GDM1 (cell line): Measurements from ENCODE around the gene SLC2A1.

Experiments used
- DNase-seq: peaks from one replicate; lab custom pipeline; 2025; lab: John Stamatoyannopoulos, UW

SLC2A1 gene

DNA sequence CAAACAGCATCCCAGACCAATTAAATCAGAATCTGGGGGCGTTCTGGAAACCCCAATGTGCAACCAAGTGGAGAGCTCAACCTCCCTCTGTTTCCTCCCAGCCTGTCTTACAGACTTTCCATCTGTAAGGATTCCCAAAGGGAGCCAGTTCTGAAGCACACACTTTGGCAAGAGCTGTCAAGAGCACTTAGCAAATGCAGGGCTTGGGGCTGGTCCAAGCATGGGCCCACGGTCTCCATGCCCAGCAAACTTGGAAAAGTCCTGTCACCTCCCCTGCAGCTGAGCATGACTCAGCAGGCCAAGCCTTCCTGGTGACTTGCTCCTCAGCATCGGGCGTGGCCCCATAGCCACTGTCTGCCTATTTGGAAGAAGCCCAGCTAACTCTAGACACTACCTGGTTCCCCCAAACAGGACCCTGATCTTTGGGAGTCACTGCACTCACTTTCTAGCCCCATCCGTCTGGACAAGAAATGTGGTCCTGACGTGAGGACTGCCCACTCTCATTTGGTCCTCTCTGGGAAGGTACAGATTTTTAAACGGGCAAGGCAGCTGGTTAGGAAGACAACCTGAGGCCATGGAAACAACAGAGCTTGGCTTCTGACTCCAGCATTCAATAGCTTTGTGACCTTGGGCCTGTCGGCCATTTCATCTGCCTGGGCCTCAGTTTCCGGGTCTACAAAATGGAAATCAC lies 16.9 kb downstream of the SLC2A1 start:
- no peak for DNase-seq

DNA sequence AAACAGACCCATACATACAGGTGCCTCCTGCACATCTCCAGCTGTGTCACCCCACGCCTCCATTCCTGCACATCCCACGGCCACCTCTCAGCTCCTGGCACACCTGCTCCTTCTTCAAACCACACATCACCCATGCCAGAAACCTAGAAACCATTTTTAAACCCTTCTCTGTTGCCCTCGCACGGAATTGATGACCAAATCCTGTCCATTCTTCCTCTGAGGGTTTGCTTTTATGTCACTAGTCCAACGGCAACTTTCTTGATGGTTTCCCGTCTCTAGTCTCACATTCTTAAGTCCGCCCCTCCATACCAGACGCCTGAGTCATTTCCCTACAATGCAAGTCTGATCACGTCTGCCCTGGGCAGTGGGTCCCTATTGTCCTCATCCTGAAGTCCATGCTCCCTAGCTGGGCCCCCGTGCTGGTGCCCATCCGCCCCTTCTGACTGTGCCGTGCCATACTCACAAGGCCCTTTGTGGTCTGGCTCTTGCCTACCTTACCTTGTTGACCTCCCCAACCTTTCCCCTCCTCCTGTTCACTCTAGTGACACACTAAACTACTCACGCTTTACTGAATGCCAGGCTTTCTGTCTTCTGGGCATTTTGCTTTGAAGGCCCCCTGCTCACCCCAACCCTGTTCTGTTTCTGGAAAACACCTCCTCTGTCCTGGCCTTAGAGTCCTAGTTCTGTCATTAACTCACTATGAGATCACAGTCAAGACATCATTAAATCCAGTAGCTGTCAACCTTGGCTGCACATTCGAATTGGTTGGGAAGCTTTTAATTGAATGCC lies 17.6 kb downstream of the SLC2A1 start:
- no peak for DNase-seq

- DNase-seq: no peak
Observed at GRCh38 chr1:42938645-42939615, 19.7 kb downstream of the SLC2A1 start.

GRCh38 chr1:42937836-42938644 lies 20.6 kb downstream of the SLC2A1 start:
- no peak for DNase-seq

GRCh38 chr1:42937141-42937696 lies 21.4 kb downstream of the SLC2A1 start:
- no peak for DNase-seq

- DNase-seq: no peak
Observed at GRCh38 chr1:42936309-42937078, 22.2 kb downstream of the SLC2A1 start.

DNA sequence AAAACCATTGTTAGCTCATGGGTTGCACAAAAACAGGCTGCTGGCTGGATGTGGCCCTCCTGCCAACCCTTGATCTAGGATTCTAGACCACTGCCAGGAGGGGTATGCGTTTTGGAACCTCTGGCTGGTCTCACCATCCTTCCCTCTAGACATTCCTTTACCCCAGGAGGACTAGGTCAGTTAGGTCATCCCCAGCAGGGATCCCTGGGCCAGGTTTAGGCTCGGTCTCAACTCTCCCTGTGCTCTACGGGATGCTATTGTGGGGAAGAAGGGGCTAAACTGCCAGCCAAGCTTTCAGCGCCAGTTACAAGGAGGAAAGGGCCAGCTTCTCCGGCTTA lies 22.7 kb downstream of the SLC2A1 start:
- no peak for DNase-seq

DNA sequence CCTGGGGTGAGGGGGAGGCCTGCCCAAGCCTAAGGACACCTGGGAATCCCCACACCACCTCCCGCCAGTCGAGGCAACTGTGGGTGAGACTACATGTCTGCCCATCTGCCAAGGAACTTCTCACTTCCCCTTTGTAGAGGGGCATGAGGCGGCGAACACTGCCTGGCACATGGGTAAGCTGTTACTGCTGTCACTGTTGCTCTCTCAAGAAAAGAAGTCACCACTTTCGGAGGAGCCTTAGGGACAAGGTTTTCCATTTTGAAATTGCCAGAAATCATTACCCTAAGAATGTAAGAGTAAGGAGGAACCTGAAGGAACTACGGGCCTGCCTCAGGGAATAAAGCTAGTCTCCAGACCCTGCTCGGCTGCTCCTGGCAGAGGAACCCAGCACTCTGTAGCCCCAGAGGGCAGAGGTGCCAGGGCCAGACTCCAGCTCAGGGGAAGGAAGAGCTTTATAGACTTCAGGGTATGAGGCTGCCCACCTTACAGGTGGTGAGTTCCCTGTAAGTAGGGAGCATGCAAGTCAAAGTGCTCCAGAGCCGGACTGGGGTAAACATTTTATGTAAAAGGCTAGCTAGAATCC lies 23.3 kb downstream of the SLC2A1 start:
- peak; percentile 14 for DNase-seq

DNA sequence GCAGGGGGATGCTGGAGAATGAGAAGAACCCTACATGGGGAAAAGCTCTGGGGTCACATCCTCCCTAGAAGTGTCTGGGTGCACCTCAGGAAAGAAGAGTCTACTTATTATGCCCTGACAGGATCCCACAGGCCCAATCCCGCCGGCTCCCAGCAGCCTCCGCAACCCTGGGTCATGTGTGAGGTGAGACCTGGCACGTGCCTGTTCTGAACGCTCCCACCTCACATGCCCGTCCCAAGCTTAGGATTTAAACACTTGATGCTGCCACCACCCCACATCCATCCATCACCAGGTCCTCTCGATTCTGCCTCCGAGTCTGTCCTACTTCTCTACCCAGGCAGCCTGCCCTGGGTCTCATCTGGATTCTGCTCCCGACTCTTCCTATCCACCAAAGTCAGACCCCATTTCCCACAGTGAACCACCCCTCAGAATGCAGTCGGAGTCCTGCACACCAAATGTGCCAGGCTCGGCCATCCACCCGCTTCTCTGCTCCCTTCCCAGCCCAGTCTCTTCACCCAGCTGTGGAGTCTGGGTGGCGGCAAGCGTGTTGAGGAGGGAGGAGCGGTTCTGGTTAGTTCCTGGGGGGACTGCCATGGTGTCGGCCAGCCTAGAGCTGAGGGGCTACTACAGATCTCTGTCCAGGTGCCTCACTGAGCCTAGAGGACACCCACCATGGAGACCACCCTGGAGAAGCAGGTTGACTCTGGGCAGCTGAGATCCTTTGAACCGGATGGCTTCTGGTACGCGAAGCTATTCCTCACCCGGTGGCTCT lies 23.9 kb downstream of the SLC2A1 start:
- DNase-seq: no peak

GRCh38 chr1:42933610-42934491 lies 24.8 kb downstream of the SLC2A1 start:
- DNase-seq: no peak

DNA sequence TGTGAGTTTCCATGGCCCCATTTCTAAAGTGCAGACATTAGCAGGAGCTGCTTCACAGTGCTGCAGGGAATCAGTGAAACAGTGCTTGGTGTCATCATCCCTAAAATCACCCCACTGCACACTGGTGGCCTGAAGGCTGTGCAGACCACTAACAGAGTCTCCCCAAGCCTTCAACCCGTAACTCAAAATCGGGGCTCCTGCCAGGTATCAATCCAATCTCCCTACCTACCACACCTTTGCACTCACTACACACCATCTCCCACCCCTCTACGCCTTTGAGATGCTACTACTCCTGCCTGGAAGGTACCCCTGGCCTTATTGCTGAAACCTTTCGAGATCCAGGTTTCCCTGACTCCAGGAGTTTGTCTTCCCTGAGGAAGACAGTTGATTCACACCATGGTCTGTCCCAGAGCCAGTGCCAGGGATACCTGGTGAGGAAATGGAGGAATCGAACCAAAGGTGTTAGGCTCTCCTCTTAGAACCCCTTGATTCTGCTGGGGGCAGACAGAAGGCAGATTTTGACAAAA lies 25.5 kb downstream of the SLC2A1 start:
- no peak for DNase-seq

- no peak for DNase-seq
Observed at GRCh38 chr1:42932442-42932941, 26.2 kb downstream of the SLC2A1 start.

DNA sequence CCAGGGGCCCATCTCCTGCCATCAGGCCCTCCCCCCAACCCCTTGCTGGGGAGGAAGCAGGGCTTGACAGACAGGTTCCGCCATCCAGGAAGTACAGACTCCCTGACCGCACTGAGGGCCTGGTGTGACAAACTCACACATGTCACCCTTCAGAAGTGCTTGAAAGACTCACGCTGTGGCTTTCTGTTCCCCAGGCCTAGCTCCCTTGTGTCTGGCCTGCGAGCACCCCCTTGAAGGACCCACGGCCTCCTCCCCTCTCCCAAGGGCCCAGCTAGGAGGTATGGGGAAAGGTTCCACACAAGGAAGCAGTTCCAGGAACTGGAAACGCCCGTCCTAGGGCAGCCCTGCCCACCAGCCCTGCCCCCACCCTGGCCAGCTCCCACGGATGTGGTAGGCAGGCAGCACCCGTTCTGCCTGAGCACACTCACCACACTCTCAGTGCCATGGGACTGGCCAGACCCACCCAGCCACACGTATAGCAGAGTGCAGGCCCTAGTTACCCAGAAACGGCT lies 26.7 kb downstream of the SLC2A1 start:
- peak; percentile 94 for DNase-seq

GRCh38 chr1:42931108-42931539 lies 27.5 kb downstream of the SLC2A1 start:
- DNase-seq: peak; percentile 84

GRCh38 chr1:42930178-42931107 lies 28.2 kb downstream of the SLC2A1 start:
- no peak for DNase-seq

DNA sequence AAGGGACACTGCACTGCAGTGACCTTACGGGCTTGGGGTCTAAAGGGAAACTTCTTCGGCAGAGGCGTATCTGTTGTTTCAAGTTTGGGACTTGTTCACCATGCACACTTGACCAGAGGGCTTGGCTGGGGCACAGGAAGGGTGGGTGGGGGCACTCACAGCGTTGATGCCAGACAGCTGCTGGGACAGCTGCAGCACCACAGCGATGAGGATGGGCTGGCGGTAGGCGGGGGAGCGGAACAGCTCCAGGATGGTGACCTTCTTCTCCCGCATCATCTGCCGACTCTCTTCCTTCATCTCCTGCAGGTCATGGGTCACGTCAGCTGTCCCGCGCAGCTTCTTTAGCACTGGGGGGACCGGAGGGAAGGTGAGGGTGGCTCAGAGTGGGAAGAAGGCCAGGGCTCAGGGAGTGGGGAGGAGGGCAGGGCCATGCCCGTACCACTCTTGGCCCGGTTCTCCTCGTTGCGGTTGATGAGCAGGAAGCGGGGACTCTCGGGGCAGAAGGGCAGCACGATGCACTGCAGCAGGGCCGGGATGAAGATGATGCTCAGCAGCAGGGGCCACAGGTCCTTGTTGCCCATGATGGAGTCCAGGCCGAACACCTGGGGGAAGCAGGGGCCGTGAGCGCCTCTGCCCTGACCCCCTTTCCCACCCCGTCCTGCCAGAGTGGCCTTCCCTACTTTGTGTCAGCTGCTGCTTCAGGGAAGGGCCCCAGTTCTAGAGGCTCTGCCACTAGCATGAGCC lies 29.1 kb downstream of the SLC2A1 start:
- DNase-seq: no peak
